C4-2B (cell line): ENCODE measurements around the gene FRMD4A.

ENCODE experiments used
- CTCF ChIP-seq: fragments of 450-650 bp; conservative IDR thresholded peaks from 2 replicates; pipeline ENCODE4 v1.5.1; 2017; ENCODE audit warnings: mild to moderate bottlenecking
- ZFX ChIP-seq: fragments of 450-650 bp; IDR thresholded peaks from 2 replicates; pipeline ENCODE4 v1.6.1; 2017

- TF ChIP-seq CTCF (no peak), ZFX (no peak)
Observed at GRCh38 chr10:13790196-13790595, 540.5 kb downstream of the FRMD4A start.
